Measurements from ENCODE around the gene OSER1.
"Not testable (repeated sequence)": the region's sequence is repeated elsewhere in the genome, so short reads cannot be mapped to it uniquely, and the experiment has no call there.

OSER1 gene

DNA sequence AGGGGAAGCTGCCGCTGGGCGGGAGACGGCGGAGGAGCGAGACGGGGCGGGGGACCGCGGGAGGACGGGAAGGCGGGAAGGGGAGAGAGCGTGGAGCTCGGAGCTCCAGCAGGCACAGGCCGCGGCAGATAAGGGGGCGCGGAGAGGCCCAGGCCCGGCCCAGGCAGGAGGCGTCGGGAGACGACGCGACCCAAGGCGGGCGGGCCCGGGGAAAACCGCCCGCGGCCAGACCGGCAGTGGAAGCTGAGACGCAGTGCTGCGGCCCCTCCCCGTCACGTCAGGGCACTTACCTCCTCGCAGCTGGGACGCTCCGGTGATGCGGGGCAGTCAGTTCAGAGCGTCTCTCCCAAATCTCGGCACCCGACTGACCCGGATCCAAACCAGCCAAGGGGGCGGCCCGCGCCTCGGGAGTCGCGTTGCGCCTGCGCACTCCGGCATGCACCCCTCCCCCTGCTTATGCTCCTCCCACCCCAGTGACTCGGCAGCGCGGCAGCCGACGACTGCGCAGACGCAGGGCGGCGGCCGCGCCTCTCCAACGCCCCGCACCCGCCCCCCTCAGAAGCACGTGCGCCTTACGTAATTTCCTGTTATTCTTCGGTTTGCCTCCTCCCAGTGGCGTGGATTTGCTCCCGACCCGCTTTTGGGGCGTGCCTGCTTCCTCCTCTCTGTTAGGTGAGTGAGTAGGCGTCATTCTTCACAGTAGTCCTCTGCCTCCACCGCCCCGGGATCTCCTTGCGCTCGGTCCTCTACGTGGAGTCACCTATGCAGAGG is at the start of gene OSER1:
TSS of gene OSER1 (minus strand) at position 366 of the 771 bp plus-strand sequence. CDS start 3,814 bp downstream, outside the sequence.
- peak; percentile 98 for DNase-seq

DNA sequence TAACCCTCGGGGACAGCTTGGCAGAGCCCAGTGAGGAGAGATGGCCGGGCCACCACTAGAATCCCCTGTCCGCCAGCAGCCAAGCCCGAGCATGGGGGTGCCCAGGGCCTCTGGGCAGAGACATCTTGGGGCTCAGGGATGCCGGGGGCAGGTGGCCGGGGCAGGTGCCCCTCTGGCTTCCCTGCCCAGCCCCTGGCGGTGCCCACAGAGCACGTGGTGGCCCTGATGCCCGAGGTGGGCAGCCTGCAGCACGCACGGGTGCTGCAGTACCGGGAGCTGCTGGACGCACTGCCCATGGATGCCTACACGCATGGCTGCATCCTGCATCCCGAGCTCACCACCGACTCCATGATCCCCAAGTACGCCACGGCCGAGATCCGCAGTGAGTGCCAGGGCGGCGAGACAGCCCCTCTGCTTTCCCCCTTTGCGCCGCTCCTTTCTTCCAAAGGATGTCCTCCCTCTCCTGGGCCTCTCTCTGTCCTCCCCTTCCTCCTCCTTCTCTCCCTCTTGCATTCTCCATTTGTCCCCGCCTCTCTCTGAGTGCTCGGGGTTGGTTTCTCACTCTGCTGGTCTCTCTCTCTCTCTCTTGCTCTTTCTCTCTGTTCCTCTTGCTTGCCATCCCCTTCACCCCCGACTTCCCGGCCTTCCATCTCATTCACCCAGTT is 47.8 kb upstream of the OSER1 start:
- DNase-seq = no peak

DNA sequence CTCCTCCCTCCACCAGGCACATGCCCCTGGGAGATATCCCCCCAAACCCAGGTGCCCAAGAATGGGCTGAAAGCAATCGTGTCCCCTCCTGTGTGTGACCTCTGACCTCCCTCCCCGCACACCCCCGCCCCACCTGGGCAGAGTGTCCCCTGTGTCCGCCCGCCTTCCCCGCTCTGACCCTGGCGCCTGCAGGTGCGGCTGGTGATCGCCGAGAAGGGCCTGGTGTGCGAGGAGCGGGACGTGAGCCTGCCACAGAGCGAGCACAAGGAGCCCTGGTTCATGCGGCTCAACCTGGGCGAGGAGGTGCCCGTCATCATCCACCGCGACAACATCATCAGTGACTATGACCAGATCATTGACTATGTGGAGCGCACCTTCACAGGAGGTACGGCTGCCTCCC is 46.4 kb upstream of the OSER1 start:
- DNase-seq = no peak

DNA sequence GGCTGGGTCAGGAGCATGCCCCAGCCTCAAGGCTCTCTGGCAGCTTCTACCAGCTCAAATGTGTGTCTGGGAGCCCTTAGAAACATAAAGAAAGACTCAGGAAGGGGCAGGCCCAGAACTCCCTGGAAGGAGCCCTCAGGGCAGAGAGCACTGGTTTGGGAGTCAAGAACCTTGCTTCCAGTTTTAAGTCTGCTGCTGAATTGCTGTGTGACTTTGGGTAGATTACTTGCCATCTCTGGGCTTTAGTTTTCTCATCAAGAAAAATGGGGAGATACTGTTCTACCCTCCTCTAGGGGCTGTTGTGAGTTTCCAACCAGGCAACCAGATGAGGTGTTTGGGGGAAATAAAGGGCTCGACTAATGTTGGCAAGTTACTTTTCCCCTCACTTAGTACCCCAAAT is 45.4 kb upstream of the OSER1 start:
- DNase-seq = no peak

DNA sequence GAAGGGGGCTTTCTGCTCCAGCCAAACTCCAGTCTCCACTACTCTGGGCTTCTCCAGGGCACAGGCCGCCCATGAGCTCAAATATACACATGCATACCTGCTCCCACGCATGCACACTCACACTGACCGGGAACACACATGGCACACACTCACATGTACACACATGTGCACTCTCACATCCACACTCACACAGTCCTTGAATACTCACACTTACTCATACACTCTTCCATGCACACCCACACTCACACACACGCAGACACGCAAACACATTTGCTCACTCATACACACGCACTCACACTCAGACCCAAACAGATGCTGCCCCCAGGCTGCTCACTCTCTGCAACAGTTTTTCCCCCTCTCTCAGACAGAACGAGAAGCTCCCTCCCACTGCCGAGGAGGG is 43.5 kb upstream of the OSER1 start:
- DNase-seq = no peak

DNA sequence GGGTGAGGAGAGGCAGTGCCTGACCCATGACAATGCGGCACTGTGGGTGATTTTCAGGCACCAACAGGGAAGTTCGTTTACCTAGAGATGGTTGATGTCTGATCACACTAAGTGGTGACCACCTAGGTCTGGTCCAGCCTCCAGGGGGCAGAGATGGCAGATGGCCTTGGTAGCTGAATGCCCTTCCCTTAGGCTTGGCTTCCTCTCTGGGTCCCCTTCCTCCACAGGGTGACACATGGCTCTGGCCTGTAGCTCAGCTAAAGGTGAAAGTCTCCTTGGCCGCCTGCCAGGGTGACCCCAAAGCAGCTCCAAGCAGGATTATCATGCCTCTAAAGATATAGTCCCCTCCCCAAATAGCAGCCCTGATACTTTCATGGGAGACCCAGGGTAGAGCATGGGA is 43.0 kb upstream of the OSER1 start:
- DNase-seq = no peak

DNA sequence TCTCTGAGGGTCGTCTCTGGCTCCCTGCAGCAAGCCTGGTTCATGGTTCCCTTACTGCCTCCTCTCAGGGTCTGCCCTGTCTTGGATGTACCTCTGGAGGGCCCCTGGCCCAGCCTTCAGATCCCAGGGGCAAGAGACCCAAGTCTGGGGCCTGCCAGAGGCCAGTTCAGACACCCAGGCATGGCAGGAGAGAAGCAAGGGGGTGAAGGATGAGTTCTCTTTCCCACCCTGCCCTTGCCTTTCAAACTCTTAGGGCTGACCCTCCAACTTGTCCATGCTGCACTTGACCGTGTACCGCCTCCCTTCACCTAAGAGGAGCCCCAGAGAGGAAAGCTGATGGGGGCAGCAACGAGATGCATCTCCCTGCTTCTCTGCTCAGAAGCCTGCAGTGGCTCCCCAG is 40.7 kb upstream of the OSER1 start:
- DNase-seq = no peak

DNA sequence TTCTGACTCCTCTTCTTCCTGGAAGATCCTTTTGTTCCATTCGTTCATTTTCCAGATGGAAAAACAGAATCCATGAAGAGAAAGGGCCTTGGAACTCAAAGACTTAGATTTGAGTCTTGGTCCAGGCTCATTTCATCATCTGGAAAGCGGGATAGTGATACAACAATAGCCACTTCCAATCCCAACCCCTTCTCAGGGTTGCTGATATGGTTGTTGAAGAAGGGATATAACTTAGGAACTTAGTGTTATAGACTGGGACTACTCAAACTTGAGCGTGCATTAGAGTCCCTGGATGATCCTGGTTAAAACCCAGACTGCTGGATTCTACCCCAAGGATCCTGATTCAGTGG is 37.8 kb upstream of the OSER1 start:
- DNase-seq = no peak

DNA sequence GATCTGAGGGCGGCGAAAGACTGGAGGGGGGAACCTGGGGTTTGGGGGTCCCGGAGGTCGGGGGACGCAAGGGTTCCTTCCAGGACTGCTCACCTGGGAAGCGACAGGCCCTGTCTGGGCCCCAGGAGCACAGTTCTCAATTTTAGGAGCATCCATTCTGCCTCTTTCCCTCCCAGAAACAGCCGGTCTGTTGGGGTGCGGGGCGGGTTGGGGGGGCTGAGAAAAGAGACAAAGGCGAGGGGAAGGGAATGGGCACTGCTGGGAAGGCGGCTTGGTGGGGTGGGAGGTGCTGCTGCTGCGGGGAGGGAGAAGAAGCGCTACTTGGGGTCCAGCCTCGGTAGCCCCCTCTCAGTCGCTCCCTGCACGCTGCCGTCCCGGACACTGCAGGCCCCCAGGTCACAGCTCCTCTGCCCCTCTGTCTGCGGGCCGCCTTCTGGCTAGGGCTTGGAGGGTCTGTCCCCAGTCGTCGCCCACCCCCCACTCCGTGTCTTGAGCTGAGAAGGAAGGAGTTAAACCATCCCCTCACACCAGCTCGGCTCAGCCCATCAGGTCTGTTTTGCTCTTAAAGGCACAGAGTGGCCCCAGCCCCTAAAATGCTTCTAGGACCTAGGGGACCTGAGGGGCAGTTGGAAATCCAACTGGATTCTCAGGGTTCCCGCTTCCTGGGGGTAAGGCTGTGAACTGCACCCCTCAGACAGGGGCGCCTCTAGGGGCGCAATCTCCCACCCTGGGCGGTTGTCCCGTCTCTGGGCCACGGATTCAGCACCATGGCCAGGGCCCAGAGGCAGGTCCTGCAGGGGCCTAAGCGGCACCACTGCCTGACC is 37.2 kb upstream of the OSER1 start:
- peak; percentile 56 for DNase-seq

DNA sequence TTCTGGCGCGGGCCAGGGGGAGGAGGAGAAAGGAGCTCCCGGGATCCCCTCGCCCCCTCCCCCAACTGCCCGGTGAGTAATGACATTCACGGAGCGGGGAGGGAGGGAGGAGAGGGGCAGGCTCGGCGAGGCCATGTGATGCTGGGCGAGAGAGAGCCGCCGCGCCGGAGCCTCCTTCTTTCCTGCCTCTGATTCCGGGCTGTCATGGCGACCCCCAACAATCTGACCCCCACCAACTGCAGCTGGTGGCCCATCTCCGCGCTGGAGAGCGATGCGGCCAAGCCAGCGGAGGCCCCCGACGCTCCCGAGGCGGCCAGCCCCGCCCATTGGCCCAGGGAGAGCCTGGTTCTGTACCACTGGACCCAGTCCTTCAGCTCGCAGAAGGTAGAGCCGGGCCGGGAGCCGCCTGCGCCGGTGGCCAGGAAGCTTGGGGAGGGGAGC is 36.6 kb upstream of the OSER1 start, which contains the start of gene GDAP1L1:
TSS of gene GDAP1L1 (plus strand) at position 178 of the 441 bp plus-strand sequence. CDS start at position 205, 27 bp downstream.
- no peak for DNase-seq

DNA sequence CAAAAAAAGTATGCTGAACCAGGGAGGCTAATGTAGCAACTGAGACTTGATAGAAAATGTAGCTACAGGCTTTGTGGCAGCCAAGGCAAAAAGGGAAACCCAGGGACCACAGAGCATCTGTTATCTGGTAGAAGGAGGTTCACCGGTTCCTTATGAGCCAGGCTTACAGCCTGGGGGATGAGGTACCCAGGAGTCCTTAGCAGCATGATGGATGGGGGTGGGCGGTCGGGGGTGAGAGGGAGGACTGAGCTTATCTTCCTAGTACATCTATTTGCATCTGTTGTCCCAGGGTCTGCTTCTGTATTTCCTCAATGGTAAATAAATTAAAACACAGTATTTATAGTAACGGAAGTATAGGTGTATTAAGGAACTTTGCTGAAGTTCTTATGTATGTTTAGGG is 35.4 kb upstream of the OSER1 start:
- DNase-seq = no peak

DNA sequence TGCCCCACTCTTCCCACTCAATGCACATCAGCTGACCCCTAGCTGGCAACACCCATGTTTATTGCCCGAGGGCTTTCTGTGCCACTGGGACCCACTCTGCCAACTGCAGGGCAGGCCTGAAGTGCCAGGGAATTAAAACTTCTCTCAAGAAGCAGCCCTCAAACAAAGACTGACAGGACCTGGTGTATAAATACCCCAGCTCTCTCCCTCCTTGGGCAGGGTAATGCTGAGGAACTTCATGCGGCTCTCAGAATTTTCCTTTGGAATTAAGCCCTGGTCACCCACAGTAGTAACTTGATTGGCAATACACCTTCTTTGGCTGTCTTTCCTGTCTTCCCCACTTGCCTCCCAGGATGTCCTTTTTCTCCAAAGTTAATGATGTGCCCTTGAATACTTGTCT is 31.2 kb upstream of the OSER1 start:
- no peak for DNase-seq

DNA sequence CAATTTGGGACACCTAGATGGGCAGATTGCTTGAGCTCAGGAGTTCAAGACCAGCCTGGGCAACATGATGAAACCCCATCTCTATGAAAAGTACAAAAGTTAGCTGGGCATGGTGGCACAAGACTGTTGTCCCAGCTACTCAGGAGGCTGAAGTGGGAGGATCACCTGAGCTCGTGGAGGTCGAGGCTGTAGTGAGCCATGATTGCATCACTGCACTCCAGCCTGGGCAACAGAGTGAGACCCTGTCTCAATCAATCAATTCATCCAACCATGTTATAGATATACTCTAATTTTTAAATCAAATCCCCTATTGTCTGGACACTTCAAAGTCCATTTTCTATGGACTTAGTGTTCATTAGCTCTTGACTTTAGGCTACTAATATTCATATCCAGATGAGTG is 26.3 kb upstream of the OSER1 start:
- not testable (repeated sequence) for DNase-seq

DNA sequence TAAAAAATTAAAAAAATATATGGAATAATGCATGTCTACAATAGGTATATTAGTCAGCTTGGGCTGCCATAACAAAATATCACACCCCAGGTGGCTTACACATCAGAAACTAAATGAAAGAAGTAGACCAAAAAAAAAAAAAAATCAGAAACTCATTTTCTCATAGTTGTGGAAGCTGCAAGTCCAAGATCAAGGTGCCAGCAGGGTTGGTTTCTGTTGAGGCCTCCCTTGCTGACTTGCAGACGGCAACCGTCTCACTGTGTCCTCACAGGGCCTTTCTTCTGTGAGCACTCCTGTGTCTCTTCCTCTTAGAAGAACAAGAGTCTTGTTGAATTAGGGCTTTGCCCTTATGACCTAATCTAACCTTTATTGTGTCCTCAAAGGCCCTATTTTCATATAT is 25.1 kb upstream of the OSER1 start:
- no peak for DNase-seq

DNA sequence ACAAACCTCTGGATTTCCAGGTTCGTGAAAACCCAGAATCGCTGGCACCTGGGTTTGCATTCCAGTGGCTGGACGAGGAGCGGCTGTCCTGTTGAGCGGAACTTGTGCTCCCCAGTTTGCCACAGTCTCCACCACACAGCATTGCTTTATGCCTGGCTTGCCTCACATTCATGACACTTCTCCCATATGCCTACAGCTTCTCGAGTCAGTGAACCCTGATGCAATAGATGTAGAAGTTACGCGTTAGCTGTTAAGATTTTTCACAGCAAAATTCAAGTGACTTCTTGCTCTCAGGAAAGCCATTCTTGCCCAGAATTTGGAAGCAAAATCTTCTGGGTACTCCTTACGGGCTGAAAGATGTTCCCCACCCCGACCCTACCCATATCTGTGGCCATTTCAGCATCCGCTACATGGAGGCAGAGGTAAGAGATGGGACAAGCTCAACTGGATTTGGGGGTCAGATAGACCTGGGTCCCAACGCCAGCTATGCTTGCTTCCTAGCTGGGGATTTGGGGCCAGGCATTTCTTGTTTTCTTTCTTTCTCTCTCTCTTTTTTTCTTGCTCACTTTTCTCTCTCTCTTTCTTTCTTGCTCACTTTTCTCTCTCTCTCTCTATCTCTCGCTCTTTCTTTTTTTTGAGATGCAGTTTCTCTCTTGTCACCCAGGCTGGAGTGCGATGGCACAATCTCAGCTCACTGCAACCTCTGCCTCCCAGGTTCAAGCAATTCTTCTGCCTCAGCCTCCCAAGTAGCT is 24.2 kb upstream of the OSER1 start:
- DNase-seq = no peak

DNA sequence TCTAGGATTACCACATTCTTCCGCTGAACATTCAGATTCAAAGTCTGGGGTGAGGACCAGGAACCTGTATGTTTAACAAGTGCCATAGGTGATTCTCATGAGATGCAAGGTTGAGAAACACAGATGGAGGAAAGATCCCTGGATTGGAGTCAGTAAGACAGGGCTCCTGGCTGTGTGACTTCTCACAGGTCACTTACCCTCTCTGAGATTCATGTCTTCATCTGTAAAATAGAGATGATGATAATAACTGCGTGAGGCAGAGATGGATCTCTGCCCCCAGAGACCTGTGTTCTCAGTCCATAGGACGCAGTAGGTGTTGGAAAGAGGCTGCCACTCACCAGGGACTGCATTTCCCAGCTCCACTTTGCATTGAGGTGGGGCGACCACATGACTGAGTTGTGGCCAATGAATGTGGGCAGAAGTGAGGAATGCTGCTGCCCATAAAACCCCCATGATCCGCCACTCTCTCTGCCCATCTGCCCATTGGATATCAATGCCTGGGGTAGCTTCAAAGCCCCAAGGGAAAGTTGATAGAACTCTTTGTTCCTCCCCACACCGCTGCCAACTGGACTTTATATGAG is 23.0 kb upstream of the OSER1 start:
- DNase-seq = no peak

DNA sequence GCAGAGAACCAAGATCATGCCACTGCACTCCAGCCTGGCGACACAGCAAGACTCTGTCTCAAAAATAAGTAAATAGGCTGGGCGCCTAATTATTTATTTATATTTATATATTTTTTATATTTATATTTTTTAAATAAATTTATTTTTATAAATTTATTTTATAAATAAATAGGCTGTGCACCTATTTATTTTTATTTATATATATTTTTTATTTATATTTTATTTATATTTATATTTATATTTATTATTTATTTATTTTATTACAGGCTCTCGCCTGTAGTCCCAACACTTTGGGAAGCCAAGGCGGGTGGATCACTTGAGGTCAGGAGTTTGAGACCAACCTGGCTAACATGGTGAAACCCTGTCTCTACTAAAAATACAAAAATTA is 21.9 kb upstream of the OSER1 start:
- not testable (repeated sequence) for DNase-seq

DNA sequence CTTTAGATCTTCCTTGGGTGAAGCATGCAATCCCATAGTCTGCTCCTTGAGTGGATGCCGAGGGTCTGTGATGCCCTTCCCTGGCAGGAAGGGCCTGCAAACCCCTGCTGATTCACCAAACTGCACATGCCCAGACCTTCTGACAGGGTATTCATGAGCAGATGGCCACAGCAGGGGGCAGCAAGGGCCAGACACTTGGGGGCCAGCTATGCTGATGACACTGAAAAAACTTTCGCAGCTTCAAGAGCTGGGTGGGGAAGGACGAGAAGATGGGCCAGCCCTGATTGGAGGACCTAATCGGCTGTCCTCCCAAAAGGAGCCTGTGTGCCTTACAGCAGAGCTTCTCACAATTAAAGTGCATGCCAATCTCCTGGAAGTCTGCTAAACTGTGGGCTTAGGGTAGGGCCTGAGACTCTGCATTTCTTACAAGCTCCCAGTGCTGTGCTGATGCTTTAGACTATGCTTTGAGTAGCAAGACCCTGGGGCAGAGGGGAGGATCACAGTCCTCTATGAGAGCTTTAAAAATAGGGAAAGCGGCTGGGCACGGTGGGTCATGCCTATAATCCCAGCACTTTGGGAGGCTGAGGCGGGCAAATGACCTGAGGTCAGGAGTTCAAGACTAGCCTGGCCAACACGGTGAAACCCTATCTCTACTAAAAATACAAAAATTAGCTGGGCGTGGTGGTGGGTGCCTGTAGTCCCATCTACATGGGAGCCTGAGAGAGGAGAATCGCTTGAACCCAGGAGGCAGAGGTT is 21.3 kb upstream of the OSER1 start:
- no peak for DNase-seq

DNA sequence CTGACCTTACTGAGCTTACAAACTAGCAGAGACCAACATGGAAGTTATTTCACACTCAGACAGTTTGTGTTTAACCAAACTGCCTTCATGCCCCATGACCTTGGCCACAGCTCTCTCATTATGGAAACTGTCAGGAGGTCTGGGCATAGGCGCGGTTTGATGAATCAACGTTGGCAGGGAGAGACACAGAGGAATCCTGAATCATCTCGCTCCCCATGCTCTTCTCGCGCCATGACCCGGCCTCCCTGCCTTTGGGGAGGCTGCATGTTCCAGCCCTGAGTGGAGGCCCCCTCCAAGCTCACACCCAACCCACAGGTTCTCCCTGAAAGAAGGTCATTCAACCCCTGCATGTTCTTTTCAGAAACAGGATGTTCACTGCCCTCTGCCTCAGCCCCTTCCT is 20.6 kb upstream of the OSER1 start:
- DNase-seq = no peak

DNA sequence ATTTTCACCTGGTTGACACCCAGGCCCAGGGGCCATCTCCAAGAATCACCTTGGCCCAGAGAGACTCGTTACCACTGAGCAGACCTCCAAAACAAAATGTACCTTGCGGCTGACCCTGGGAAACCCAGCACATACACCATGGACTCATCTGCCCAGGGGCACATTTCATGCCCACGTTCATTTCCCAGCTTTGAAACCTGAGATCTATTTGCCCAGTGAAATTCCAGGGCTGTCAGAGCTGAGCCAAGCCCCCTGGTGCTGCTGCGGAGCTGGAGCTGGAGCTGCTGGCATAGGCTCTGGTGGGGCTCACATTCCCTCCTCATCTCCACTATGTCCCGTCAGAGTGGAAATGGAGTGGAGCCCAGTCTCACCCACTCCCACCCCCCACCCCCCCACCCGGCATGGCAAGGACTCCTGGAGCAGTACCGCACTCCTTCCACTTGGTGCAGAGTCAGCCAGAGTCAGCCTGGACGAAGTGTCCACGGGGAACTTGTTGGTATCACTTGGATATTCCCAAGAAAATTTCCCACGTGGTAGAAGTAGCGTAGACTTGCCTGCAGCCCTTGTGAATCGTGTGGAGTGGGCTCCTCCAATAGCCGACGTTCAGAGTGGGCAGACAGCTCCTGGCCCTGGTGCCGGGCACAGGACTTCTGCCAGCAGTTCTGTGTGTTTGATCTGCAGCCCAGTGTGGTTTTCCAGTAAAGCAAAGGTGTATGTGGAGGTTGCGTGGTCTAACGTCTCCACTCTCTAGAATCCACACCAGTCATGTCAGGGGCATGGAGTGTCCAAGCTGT is 18.1 kb upstream of the OSER1 start:
- no peak for DNase-seq

DNA sequence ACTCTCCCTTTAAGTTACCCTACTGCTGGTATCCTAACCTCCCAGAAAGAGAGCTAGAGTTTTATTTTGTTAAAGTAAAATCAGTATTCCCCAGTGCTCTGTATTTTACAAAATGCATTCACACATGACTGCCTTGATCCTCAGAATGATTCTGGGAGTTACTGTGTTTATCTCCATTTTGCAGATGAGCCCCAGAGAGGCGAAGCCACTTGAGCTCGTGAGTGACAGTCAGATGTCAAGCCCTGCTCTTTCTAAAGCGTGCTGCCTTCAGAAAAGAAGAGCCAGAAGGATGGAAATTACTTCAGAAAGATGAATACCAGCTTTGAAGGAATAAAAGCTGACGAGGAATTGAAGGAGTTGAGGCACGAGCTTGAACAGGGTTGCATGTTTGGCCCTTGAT is 14.1 kb upstream of the OSER1 start:
- DNase-seq = no peak

Measured in stimulated activated CD8-positive, alpha-beta memory T cell treated with anti-CD3 and anti-CD28 coated beads, Interleukin-4, amount 100 ng/mL, for 48 hours (primary cell).